H1 (cell line): ENCODE results near the gene ANXA3. TPM values are rescaled to one million over a fixed set of nuclear protein-coding genes. Genes with fewer than 3 reads are reported as not detected.

Experiments used
- CTCF ChIA-PET: fragments of 300-600 bp; sonication (Branson Sonifier 250); formaldehyde crosslinking; loops from one replicate; lab custom pipeline; 2021; ENCODE audit not compliant: partially characterized antibody; lab: Charles Lee
- POLR2A ChIA-PET: fragments of 300-600 bp; sonication (Branson Sonifier 250); formaldehyde crosslinking; loops from one replicate; lab custom pipeline; 2021; ENCODE audit warnings: inconsistent platforms; ENCODE audit not compliant: partially characterized antibody; lab: Charles Lee
- DNase-seq, 2 experiments: peaks; one replicate each; pipeline versions ENCODE4 v3.0.0 to v3.0.0-alpha.2; 2010 to 2022; ENCODE audit warnings: low spot score in 2 of 2, low read depth in 1 of 2, mixed read lengths in 1 of 2
- FAIRE-seq: peaks from 2 replicates; lab custom pipeline; 2011; peaks lifted over from hg19 to GRCh38; lab: Jason Lieb, UNC
- H2AFZ ChIP-seq: 2 replicates; pipeline ENCODE4 v1.8.1; 2012; ENCODE audit warnings: low read length, inconsistent platforms
- H2AK5ac ChIP-seq: 2 replicates; pipeline ENCODE4 v1.6.1; 2013; ENCODE audit warnings: low read depth, low read length
- H2BK120ac ChIP-seq: replicated peaks from 2 replicates; pipeline ENCODE3; 2013; ENCODE audit warnings: low read depth, low read length, inconsistent platforms
- H2BK12ac ChIP-seq: 2 replicates; pipeline ENCODE4 v1.6.1; 2013; ENCODE audit warnings: low read depth, low read length
- H2BK15ac ChIP-seq: 2 replicates; pipeline ENCODE4 v1.6.1; 2013; ENCODE audit warnings: low read length
- H2BK20ac ChIP-seq: 2 replicates; pipeline ENCODE4 v1.6.1; 2013; ENCODE audit warnings: low read length
- H2BK5ac ChIP-seq: 2 replicates; pipeline ENCODE4 v1.6.1; 2013; ENCODE audit warnings: low read depth, low read length
- H3K14ac ChIP-seq: 2 replicates; pipeline ENCODE4 v1.6.1; 2013; ENCODE audit warnings: inconsistent platforms; ENCODE audit not compliant: insufficient read length
- H3K18ac ChIP-seq: 2 replicates; pipeline ENCODE4 v1.6.1; 2013; ENCODE audit warnings: low read length; ENCODE audit errors: extremely low read depth
- H3K23ac ChIP-seq: 2 replicates; pipeline ENCODE4 v1.6.1; 2013; ENCODE audit warnings: inconsistent platforms; ENCODE audit not compliant: insufficient read length
- H3K23me2 ChIP-seq: 2 replicates; pipeline ENCODE4 v1.6.1; 2013; ENCODE audit warnings: low read depth, low read length
- H3K27ac ChIP-seq: 2 replicates; pipeline ENCODE4 v1.6.1; 2011; ENCODE audit warnings: low read depth, low read length, inconsistent platforms
- H3K27me3 ChIP-seq, 4 experiments: replicated peaks in 1 of 4; 1 replicate in 1 of 4; 2 replicates in 3 of 4; pipeline versions ENCODE4 v1.6.1 to v1.8.1; 2011 to 2013; ENCODE audit warnings: low read length in 3 of 4, mild to moderate bottlenecking in 3 of 4, inconsistent platforms in 2 of 4, mixed read lengths in 2 of 4, moderate library complexity in 1 of 4; ENCODE audit not compliant: control insufficient read depth in 3 of 4, insufficient read depth in 3 of 4; ENCODE audit errors: extremely low read depth in 1 of 4
- H3K36me3 ChIP-seq, 4 experiments: 2 replicates each; pipeline versions ENCODE4 v1.6.1 to v1.8.1; 2011 to 2013; ENCODE audit warnings: mild to moderate bottlenecking in 4 of 4, low read length in 3 of 4, moderate library complexity in 2 of 4, control low read depth in 1 of 4, inconsistent platforms in 1 of 4; ENCODE audit not compliant: insufficient read depth in 4 of 4, control insufficient read depth in 2 of 4
- H3K4ac ChIP-seq: replicated peaks from 2 replicates; pipeline ENCODE3; 2013; ENCODE audit warnings: low read length, low read depth, mixed read lengths, inconsistent platforms; ENCODE audit not compliant: insufficient read length
- H3K4me1 ChIP-seq, 4 experiments: replicated peaks in 1 of 4; 1 replicate in 1 of 4; 2 replicates in 3 of 4; pipeline versions ENCODE4 v1.6.1 to v1.8.1; 2011 to 2013; ENCODE audit warnings: low read length in 3 of 4, inconsistent platforms in 2 of 4, mixed read lengths in 1 of 4; ENCODE audit not compliant: insufficient read depth in 4 of 4, control insufficient read depth in 3 of 4
- H3K4me2 ChIP-seq, 2 experiments: 2 replicates each; pipeline versions ENCODE4 v1.6.1 to v1.8.1; 2011 to 2013; ENCODE audit warnings: low read depth in 2 of 2, low read length in 2 of 2, control low read depth in 1 of 2, inconsistent platforms in 1 of 2, mild to moderate bottlenecking in 1 of 2; ENCODE audit not compliant: insufficient read depth in 1 of 2
- H3K4me3 ChIP-seq, 4 experiments: fragments of 200-600, 300-600 bp in 1 of 4; sonication (generic), shearing (Covaris generic), sonication (Bioruptor Twin) in 1 of 4; 2 replicates each; pipeline versions ENCODE4 v1.5.1 to v1.8.1; 2011 to 2016; ENCODE audit warnings: low read length in 4 of 4, low read depth in 3 of 4, control low read depth in 2 of 4, inconsistent platforms in 2 of 4, mild to moderate bottlenecking in 2 of 4, mixed read lengths in 1 of 4, moderate library complexity in 1 of 4; ENCODE audit not compliant: insufficient read depth in 2 of 4; ENCODE audit errors: extremely low read depth in 1 of 4
- H3K56ac ChIP-seq: replicated peaks from 2 replicates; pipeline ENCODE3; 2013; ENCODE audit warnings: low read depth, mild to moderate bottlenecking, mixed read lengths, low read length, inconsistent platforms; ENCODE audit not compliant: insufficient read length
- H3K79me1 ChIP-seq: 2 replicates; pipeline ENCODE4 v1.6.1; 2013; ENCODE audit warnings: low read depth, low read length, control low read depth
- H3K79me2 ChIP-seq, 2 experiments: 2 replicates each; pipeline versions ENCODE4 v1.6.1 to v1.8.1; 2012 to 2013; ENCODE audit warnings: low read length in 2 of 2, mild to moderate bottlenecking in 2 of 2, inconsistent platforms in 1 of 2; ENCODE audit not compliant: insufficient read depth in 2 of 2, control insufficient read depth in 1 of 2
- H3K9ac ChIP-seq, 4 experiments: replicated peaks in 1 of 4; 1 replicate in 1 of 4; 2 replicates in 3 of 4; pipeline versions ENCODE4 v1.6.1 to v1.8.1; 2011 to 2013; ENCODE audit warnings: low read depth in 3 of 4, low read length in 3 of 4, control low read depth in 2 of 4, mild to moderate bottlenecking in 2 of 4, moderate library complexity in 2 of 4, inconsistent platforms in 1 of 4; ENCODE audit errors: extremely low read depth in 1 of 4
- H3K9me3 ChIP-seq, 2 experiments: 2 replicates each; pipeline versions ENCODE4 v1.6.1 to v1.8.1; 2012 to 2013; ENCODE audit warnings: mild to moderate bottlenecking in 2 of 2, moderate library complexity in 2 of 2, control low read depth in 1 of 2, inconsistent platforms in 1 of 2, low read depth in 1 of 2, low read length in 1 of 2, mixed read lengths in 1 of 2; ENCODE audit not compliant: insufficient read depth in 2 of 2
- H4K20me1 ChIP-seq, 2 experiments: replicated peaks in 1 of 2; 2 replicates each; pipeline versions ENCODE3 to v1.8.1; 2011 to 2013; ENCODE audit warnings: inconsistent platforms in 2 of 2, low read length in 2 of 2, mild to moderate bottlenecking in 1 of 2; ENCODE audit not compliant: insufficient read depth in 2 of 2, control insufficient read depth in 1 of 2
- H4K5ac ChIP-seq: 2 replicates; pipeline ENCODE4 v1.6.1; 2013; ENCODE audit warnings: low read length, low read depth, mixed read lengths, inconsistent platforms; ENCODE audit not compliant: insufficient read length
- H4K8ac ChIP-seq: 2 replicates; pipeline ENCODE4 v1.8.0; 2013; ENCODE audit warnings: mild to moderate bottlenecking, moderate library complexity, low read length, inconsistent platforms; ENCODE audit not compliant: insufficient read depth; ENCODE audit errors: extremely low read depth
- H4K91ac ChIP-seq: replicated peaks from 2 replicates; pipeline ENCODE3; 2013; ENCODE audit warnings: low read length, mixed read lengths, inconsistent platforms; ENCODE audit not compliant: insufficient read length
- BRCA1 ChIP-seq: IDR thresholded peaks from 2 replicates; pipeline ENCODE4 v1.6.1; 2012; ENCODE audit warnings: low read depth, low read length, improper control_type of control experiment
- CBX5 ChIP-seq: fragments of 300-800, 300-1000 bp; sonication (generic); IDR thresholded peaks from 2 replicates; pipeline ENCODE4 v1.7.1; 2016; ENCODE audit warnings: antibody characterized with exemption, low read length, low read depth
- POLR2AphosphoS5 ChIP-seq: IDR thresholded peaks from 2 replicates; pipeline ENCODE4 v1.6.1; 2011; ENCODE audit warnings: low read depth, low read length
- WGBS, 2 experiments: shearing (Covaris generic) in 1 of 2; methylation state at CpG; one replicate each; pipeline versions ENCODE4 v1.1.6 to v1.1.7; 2013 to 2015; ENCODE audit warnings: low lambda C conversion rate in 2 of 2, mixed read lengths in 2 of 2, inconsistent platforms in 1 of 2, low coverage in 1 of 2, missing lambda C conversion rate in 1 of 2; ENCODE audit not compliant: insufficient replicate concordance in 2 of 2, insufficient coverage in 1 of 2, insufficient read length in 1 of 2; ENCODE audit errors: extremely low coverage in 1 of 2, missing lambda C conversion rate in 1 of 2; 5-methylcytosine and 5-hydroxymethylcytosine counted together
- polyA plus RNA-seq, 7 experiments: library from polyadenylated mRNA; depleted of rRNA in 3 of 7; stranded (reverse) in 5 of 7; unstranded in 2 of 7; fragments of >200 nt in 5 of 7; fragments of 200-250 nt in 2 of 7; gene quantifications; 1 replicate in 5 of 7; 2 replicates in 1 of 7; 4 replicates in 1 of 7; pipeline versions ENCODE4 v1.2.1 to v1.2.3, GENCODE V29; 2011 to 2013; ENCODE audit warnings: missing spikeins in 2 of 7, mixed read lengths in 2 of 7
- total RNA-seq: library from RNA; stranded (reverse); fragmentation: NEBNext Ultra II Directional; extraction: Animal tissue kit (Norgen Biotek cat#: 25700); gene quantifications from 2 replicates; pipeline ENCODE4 v1.2.1, GENCODE V29; 2021

Gene ANXA3
- total and polyA plus RNA-seq, 2 of the 8 experiments (the other 6 are each of a cell fraction or from before 2014, with no cell fraction given), result 10.3 to 27.3 TPM

DNA sequence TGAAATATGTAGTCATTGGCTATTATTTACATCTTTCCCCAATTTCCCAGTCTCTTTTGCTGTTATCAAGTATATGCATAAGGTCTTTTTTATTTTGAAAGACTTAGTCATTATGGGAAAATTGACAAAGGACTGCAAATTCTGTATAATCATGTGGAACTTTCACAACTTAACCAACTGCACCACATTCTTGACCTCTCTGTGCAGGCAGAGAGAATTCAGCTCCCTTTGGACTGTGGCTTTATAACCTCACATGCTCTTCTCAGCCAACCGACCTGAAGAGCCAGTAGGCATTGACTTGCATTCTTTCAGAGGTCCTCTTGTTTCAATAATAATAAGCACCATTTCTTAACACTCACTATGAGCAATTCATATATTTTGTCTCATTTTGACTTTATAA, 66.9 kb downstream of the ANXA3 start:
- Histone ChIP-seq H3K23me2 (no peaks in the 10 kb centered on the region), H3K27me3 (no peaks in the 10 kb centered on the region), H4K20me1 (no peaks in the 10 kb centered on the region), H3K36me3 (no peaks in the 10 kb centered on the region), H3K27ac (no peak overlapping the region), H3K14ac (no peak overlapping the region), H3K9me3 (no peaks in the 10 kb centered on the region), H2BK120ac (no peak overlapping the region), H3K79me1 (no peaks in the 10 kb centered on the region), H2BK15ac (no peak overlapping the region), H2AFZ (no peak overlapping the region), H3K4ac (no peak overlapping the region), H3K4me3 (no peak overlapping the region), H3K18ac (no peak overlapping the region), H2BK20ac (no peak overlapping the region), H3K56ac (no peak overlapping the region), H3K79me2 (no peaks in the 10 kb centered on the region), H2AK5ac (no peak overlapping the region), H3K4me2 (no peak overlapping the region), H4K5ac (no peak overlapping the region), H4K91ac (no peak overlapping the region), H2BK12ac (no peak overlapping the region), H3K4me1 (no peaks in the 10 kb centered on the region), H3K9ac (no peak overlapping the region), H2BK5ac (no peak overlapping the region), H4K8ac (no peak overlapping the region), H3K23ac (no peak overlapping the region)
- WGBS, 2 experiments, result 76% methylated on average over 1 of the region's 1 CpG; no CpG with 5 or more reads in 1 of the 2 experiments
- FAIRE-seq, result no peak
- CTCF ChIA-PET, result interaction anchor here (0.7 to 1.4 kb wide), 2 partner anchors 10 to 26 kb away, joined by 3 to 7 read pairs; no protein-coding TSS in a partner anchor
- POLR2A ChIA-PET, result no interaction called here
- TF ChIP-seq CBX5 (no peak), BRCA1 (no peak), POLR2AphosphoS5 (no peak)
- no peak for DNase-seq
